ENCODE data around the gene NELFA.

GRCh38 chr4:2045518-2045951, 36.8 kb upstream of the NELFA start:
- TF ChIP-seq POLR2A (IDR thresholded peaks at IDR 0.05), result no peak
- no peak for TF ChIP-seq CTCF (IDR thresholded peaks at IDR 0.05)

Measured in lower leg skin (tissue), 3 donors.